ENCODE measurements around the gene RAET1L.
"Not testable (repeated sequence)": the region's sequence is repeated elsewhere in the genome, so short reads cannot be mapped to it uniquely, and the experiment has no call there.

The RAET1L gene

GRCh38 chr6:149990661-149991471 is 34.5 kb downstream of the RAET1L start:
- DNase-seq (ENCODE audit: low read depth): no peak

DNA sequence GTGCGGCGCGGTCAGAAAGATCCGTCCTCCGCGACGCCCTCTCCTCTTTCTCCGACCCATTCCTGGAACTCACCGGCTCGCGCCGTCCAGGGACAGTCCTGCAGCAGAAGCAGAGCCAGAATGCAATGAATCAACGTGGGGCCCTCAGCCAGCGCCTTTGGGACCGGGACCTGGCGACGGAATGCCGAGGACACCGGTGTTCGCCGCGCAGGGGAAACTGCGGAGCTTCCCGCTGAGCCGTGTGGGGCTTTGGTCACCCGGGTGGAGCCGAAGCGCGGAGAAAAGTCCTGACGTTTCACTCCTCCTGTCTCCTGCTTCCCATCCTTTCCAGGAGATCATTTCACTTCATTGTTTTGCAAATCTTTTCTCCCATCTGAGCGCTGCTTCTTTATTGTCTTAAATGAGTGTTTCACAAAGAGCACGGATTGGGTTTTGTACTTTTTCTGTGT is 35.1 kb downstream of the RAET1L start:
- DNase-seq (ENCODE audit: low read depth): no peak

- DNase-seq (ENCODE audit: low read depth): no peak
Measured at GRCh38 chr6:149988550-149989346, 36.6 kb downstream of the RAET1L start.

- DNase-seq (ENCODE audit: low read depth): no peak
Measured at GRCh38 chr6:149987602-149988107, 37.7 kb downstream of the RAET1L start.

DNA sequence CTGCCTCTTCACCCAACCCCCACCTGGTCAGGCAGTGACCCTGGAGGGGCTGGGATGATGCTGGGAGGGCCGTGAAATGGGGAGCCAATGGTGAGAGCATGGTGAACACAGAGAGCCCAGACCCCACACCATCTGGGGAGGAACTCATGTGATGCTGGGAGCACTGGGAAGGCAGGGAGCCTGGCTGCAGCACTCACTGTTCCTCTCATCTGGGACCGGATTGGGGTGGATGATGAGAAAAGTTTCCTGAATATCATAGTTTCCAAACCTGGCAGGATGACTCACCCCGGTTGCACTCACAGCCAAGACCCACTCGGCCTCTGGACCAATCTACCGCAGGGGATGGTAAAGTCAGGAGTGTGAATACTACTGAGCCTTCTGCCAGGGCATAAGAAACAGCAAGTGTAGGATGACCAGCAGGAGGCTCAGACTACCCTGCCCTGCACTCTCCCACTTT is 39.8 kb downstream of the RAET1L start:
- no peak for DNase-seq (ENCODE audit: low read depth)

DNA sequence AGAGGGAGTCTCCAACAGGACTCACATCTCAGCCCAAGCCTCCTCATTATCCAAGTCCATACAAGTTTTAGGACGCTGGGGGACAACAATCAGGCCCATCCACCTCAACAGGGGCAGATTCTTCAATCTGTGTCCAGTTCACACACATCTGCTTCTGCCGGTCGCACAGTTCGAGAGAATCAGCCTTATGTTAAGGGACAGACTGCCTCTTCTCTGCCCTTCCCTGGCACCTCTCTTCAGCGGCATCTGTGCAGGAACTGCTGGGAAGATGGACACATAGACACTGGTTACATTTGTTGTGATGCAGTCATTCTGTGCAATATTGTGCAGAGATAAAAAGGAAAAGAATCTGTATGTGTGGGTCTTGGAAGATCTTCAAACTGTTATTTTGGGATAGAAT is 40.6 kb downstream of the RAET1L start:
- DNase-seq (ENCODE audit: low read depth): no peak

- no peak for DNase-seq (ENCODE audit: low read depth)
Measured at GRCh38 chr6:149983145-149983544, 42.2 kb downstream of the RAET1L start.

DNA sequence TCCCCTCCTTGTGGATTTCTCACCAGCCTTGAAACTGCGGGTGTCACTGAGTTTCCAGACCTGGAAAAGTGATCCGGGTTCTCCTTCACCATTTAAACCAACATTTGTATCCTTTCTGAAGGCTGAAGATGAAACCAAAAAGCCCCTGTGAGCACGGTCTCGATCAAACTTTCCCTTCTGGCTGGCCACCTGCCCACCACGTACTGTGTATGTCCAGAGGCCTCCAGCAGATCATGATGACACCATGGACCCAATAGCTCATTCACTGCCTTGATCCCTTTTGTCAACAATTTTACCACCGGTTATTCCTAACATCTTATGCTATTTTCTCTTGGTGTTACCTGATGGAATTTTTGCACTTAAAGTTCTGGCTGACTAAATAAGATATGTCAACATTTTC is 46.0 kb downstream of the RAET1L start:
- DNase-seq (ENCODE audit: low read depth): no peak

- DNase-seq (ENCODE audit: low read depth): no peak
Measured at GRCh38 chr6:149978610-149979009, 46.7 kb downstream of the RAET1L start.

GRCh38 chr6:149977221-149977620 is 48.1 kb downstream of the RAET1L start:
- DNase-seq (ENCODE audit: low read depth): no peak

DNA sequence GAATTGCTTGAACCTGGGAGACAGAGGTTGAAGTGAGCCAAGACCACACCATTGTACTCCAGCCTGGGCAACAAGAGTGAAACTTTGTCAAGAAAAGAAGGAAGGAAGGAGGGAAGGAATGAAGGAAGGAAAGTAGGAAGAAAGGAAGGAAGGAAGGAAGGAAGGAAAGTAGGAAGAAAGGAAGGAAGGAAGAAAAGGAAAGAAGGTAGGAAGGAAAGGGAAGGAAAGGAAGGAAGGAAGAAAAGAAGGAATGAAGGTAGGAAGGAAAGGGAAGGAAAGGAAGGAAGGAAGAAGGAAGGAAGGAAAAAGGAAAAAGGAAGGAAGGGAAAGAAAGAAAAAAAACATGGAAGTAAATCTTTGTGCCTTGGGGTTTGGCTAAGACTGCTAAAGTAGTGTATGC is 49.9 kb downstream of the RAET1L start:
- DNase-seq (ENCODE audit: low read depth): no peak

GRCh38 chr6:149974825-149975224 is 50.5 kb downstream of the RAET1L start:
- no peak for DNase-seq (ENCODE audit: low read depth)

GRCh38 chr6:149974394-149974793 is 50.9 kb downstream of the RAET1L start:
- DNase-seq (ENCODE audit: low read depth): not testable (repeated sequence)

GRCh38 chr6:149969635-149970034 is 55.7 kb downstream of the RAET1L start:
- DNase-seq (ENCODE audit: low read depth): no peak

- not testable (repeated sequence) for DNase-seq (ENCODE audit: low read depth)
Measured at GRCh38 chr6:149968909-149969308, 56.4 kb downstream of the RAET1L start.

All from fibroblast of gingiva (primary cell).